Caco-2 (cell line): Measurements from ENCODE around the gene KRT78. TPM values are rescaled to one million over a fixed set of nuclear protein-coding genes. Genes with fewer than 3 reads are reported as not detected.

Source experiments
- BruUV-seq: library from RNA; stranded (reverse); fragments of 400-500 nt; replicated peaks from 2 replicates; lab custom pipeline; 2021; lab: Mats Ljungman, UMichigan
- CTCF ChIA-PET: fragments of 300-600 bp; sonication (Branson Sonifier 250); formaldehyde crosslinking; loops from one replicate; lab custom pipeline; 2022; ENCODE audit warnings: antibody characterized with exemption; lab: Charles Lee
- POLR2A ChIA-PET: fragments of 300-600 bp; sonication (Branson Sonifier 250); formaldehyde crosslinking; loops from one replicate; lab custom pipeline; 2022; ENCODE audit warnings: antibody characterized with exemption; lab: Charles Lee
- DNase-seq, 2 experiments: peaks; one replicate each; pipeline versions ENCODE4 v3.0.0 to v3.0.0-alpha.2; 2020 to 2022
- H3K27me3 ChIP-seq: replicated peaks from 2 replicates; pipeline ENCODE4 v1.6.0; 2011; ENCODE audit warnings: low read length; ENCODE audit not compliant: control insufficient read depth, insufficient read depth
- H3K36me3 ChIP-seq: 2 replicates; pipeline ENCODE4 v1.5.1; 2011; ENCODE audit warnings: low read length; ENCODE audit not compliant: control insufficient read depth, insufficient read depth
- H3K4me1 ChIP-seq: fragments of 250-450 bp; sonication (Bioruptor Pico); 2 replicates; pipeline ENCODE4 v1.5.1; 2020; ENCODE audit warnings: mild to moderate bottlenecking
- H3K4me3 ChIP-seq: 2 replicates; pipeline ENCODE4 v1.5.1; 2011; ENCODE audit warnings: low read depth, mild to moderate bottlenecking, control low read depth, low read length
- H3K9me3 ChIP-seq: fragments of 250-450 bp; sonication (Bioruptor Pico); 2 replicates; pipeline ENCODE4 v1.5.1; 2020; ENCODE audit warnings: mild to moderate bottlenecking, moderate library complexity
- H3K27ac Mint-ChIP-seq: one replicate; pipeline ENCODE4 v1.8.0; 2022; ENCODE audit warnings: mixed read lengths; ENCODE audit not compliant: unreplicated experiment
- H3K27me3 Mint-ChIP-seq: one replicate; pipeline ENCODE4 v1.8.0; 2022; ENCODE audit warnings: mixed read lengths; ENCODE audit not compliant: insufficient read depth, unreplicated experiment
- H3K36me3 Mint-ChIP-seq: one replicate; pipeline ENCODE4 v1.8.0; 2022; ENCODE audit warnings: mild to moderate bottlenecking, mixed read lengths; ENCODE audit not compliant: insufficient read depth, unreplicated experiment
- H3K4me1 Mint-ChIP-seq: one replicate; pipeline ENCODE4 v1.8.0; 2022; ENCODE audit warnings: low read depth, mixed read lengths; ENCODE audit not compliant: unreplicated experiment
- H3K4me3 Mint-ChIP-seq: one replicate; pipeline ENCODE4 v1.8.0; 2022; ENCODE audit warnings: mild to moderate bottlenecking, moderate library complexity, mixed read lengths; ENCODE audit not compliant: unreplicated experiment
- H3K9me3 Mint-ChIP-seq: one replicate; pipeline ENCODE4 v1.8.0; 2022; ENCODE audit warnings: mixed read lengths; ENCODE audit not compliant: unreplicated experiment
- CTCF ChIP-seq, 2 experiments: fragments of 200-600 bp in 1 of 2; IDR thresholded peaks; 1 replicate in 1 of 2; 2 replicates in 1 of 2; pipeline versions ENCODE4 v1.5.1 to v1.8.0; 2011 to 2022; ENCODE audit warnings: antibody characterized with exemption in 1 of 2, control low read depth in 1 of 2, inconsistent platforms in 1 of 2, low read depth in 1 of 2, low read length in 1 of 2, mild to moderate bottlenecking in 1 of 2, moderate library complexity in 1 of 2; ENCODE audit not compliant: insufficient read depth in 1 of 2, severe bottlenecking in 1 of 2, unreplicated experiment in 1 of 2
- intact Hi-C: fragments of 100-400 bp; cut with micrococcal nuclease; formaldehyde crosslinking; loops from one replicate; pipeline ENCODE4 v1.10.0; 2022; ENCODE audit not compliant: unreplicated experiment
- total RNA-seq: library from RNA; stranded (reverse); gene quantifications from 2 replicates; pipeline ENCODE4 v1.2.3, GENCODE V29; 2022

KRT78 gene
- total RNA-seq, 1 experiment from 2014 or later = not detected

DNA sequence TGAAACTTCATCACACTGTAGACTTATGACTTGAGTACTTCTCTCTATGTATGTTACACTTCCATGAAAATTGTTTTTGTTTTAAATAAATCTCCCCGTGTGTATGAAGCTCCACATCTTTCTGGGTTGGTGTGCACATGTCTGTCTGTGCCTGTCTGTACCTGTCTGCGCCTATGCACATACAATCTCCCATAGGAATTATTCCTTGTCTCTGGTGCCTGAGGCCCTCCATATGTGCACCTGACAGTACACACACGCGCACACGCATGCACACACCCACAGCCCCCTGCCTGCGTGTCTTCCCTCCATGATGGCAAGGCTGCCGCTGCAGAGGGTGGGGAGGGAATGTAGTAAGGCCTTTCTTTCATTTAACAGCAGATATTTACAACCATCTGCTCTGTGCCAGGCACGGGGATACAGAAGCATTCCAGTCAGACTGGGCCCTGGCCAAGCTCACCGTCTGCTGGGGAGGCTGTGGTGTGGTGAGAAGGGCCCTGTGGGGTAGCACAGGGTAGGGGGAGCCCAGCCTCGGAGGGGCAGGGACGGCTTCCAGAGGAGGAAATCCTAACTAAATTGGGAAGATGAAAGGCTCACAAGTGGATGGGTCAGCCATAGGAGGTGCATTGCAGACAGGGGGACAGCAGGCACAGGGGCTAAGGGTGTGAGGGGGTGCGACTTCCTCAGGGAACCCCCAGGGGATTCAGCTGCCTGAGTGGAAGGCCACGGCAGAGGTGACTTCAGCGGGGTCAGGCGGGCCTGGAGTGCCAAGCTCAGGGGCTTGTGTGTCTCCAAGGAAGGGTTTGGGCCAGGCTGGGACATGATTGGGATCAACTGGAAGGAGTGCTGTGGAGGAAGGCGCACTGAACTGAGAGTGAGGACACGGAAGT lies 30.0 kb upstream of the KRT78 start:
- intact Hi-C loops = no loop called here
- Histone ChIP-seq H3K36me3 (no peaks in the 10 kb centered on the region; the same call in 1 of the 2 replicates), H3K4me3 (no peak overlapping the region), H3K4me1 (peaks cover 27% of the 10 kb centered on the region), H3K27me3 (no peaks in the 10 kb centered on the region), H3K9me3 (no peaks in the 10 kb centered on the region)
- Mint-ChIP-seq H3K27me3 (no peaks in the 10 kb centered on the region), H3K36me3 (no peaks in the 10 kb centered on the region), H3K27ac (no peak overlapping the region), H3K9me3 (no peaks in the 10 kb centered on the region), H3K4me3 (no peak overlapping the region), H3K4me1 (peaks cover 15% of the 10 kb centered on the region)
- no peak for TF ChIP-seq CTCF (IDR thresholded peaks at IDR 0.05; ENCODE audit: insufficient read depth in 1 of 2, low read depth in 1 of 2, low read length in 1 of 2, severe bottlenecking in 1 of 2, unreplicated experiment in 1 of 2)
- no TSS peak for BruUV-seq
- ChIA-PET POLR2A (no interaction called here), CTCF (interaction anchor here (0.5 to 3.4 kb wide), 12 partner anchors 8 to 735 kb away, joined by 3 to 15 read pairs (median 6); no protein-coding TSS in a partner anchor)
- no peak for DNase-seq

DNA sequence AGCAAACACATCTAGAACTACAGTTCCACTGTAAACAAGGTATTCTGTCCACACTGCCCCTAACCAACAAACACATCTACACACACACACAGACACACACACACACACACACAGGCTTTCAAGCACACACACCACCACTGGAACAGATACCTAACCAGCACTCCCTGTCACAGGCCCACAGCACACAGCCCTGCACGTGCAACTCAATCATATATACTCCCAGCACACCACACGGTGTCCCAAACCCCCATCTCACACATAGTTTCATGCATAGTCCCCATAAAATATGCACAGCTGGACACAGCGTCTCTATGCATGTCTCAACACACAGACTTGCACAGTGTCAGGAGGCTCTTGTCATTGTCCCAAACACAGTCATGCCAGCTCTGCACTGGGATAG lies 28.4 kb upstream of the KRT78 start:
- CTCF ChIA-PET = interaction anchor here (0.6 to 1.7 kb wide), 4 partner anchors 12 to 104 kb away, joined by 3 to 11 read pairs (median 3); no protein-coding TSS in a partner anchor
- Mint-ChIP-seq H3K4me3 (no peak overlapping the region), H3K9me3 (no peaks in the 10 kb centered on the region), H3K27ac (no peak overlapping the region), H3K4me1 (peaks cover 28% of the 10 kb centered on the region), H3K36me3 (no peaks in the 10 kb centered on the region), H3K27me3 (no peaks in the 10 kb centered on the region)
- POLR2A ChIA-PET = no interaction called here
- DNase-seq = no peak
- Histone ChIP-seq H3K9me3 (no peaks in the 10 kb centered on the region), H3K4me3 (no peak overlapping the region), H3K27me3 (no peaks in the 10 kb centered on the region), H3K36me3 (no peaks in the 10 kb centered on the region; the same call in 1 of the 2 replicates), H3K4me1 (peaks cover 29% of the 10 kb centered on the region)
- TF ChIP-seq CTCF (IDR thresholded peaks at IDR 0.05; ENCODE audit: insufficient read depth in 1 of 2, low read depth in 1 of 2, low read length in 1 of 2, severe bottlenecking in 1 of 2, unreplicated experiment in 1 of 2) = no peak
- intact Hi-C loops = no loop called here
- BruUV-seq = no TSS peak

DNA sequence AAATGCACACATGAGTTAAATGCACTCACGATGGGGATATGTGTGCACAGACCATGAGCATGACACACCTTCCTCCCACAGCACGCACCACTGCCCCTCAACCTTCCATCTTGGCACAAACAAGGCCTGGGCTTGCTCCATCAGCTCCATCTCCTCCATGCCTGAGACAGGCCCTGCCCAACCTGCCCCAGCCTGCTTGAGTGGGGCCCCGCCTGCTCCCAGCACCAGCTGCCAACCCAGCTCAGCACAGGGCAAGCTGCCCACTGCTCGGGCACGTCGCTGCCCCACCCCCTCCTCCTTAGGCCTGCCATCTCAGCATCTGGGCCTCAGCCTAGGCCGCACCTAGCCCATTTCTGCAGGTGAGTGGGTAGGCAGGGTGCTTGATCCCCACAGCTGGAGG lies 27.6 kb upstream of the KRT78 start:
- Mint-ChIP-seq H3K36me3 (no peaks in the 10 kb centered on the region), H3K27me3 (no peaks in the 10 kb centered on the region), H3K27ac (no peak overlapping the region), H3K4me1 (peaks cover 35% of the 10 kb centered on the region), H3K4me3 (no peak overlapping the region), H3K9me3 (no peaks in the 10 kb centered on the region)
- intact Hi-C loops = no loop called here
- peaks cover 35% of the 10 kb centered on the region for H3K4me1 ChIP-seq
- ChIA-PET CTCF (interaction anchor here (1.7 kb wide), 1 partner anchor 105 kb away, joined by 3 read pairs; no protein-coding TSS in a partner anchor), POLR2A (no interaction called here)
- H3K4me3 ChIP-seq = no peak overlapping the region
- no peaks in the 10 kb centered on the region; the same call in 1 of the 2 replicates for H3K36me3 ChIP-seq
- BruUV-seq = no TSS peak
- no peak for TF ChIP-seq CTCF (IDR thresholded peaks at IDR 0.05; ENCODE audit: insufficient read depth in 1 of 2, low read depth in 1 of 2, low read length in 1 of 2, severe bottlenecking in 1 of 2, unreplicated experiment in 1 of 2)
- no peaks in the 10 kb centered on the region for H3K9me3 ChIP-seq
- no peaks in the 10 kb centered on the region for H3K27me3 ChIP-seq
- no peak for DNase-seq
